HG03342 (cell line): ENCODE data around the gene CEP63.
"Not testable (repeated sequence)": the region's sequence is repeated elsewhere in the genome, so short reads cannot be mapped to it uniquely, and the experiment has no call there.

Experiments used
- ATAC-seq: cut with Tn5 transposase; IDR thresholded peaks from one replicate; pipeline ENCODE4 v1.9.1; 2021; ENCODE audit warnings: mild to moderate bottlenecking, moderate library complexity; ENCODE audit not compliant: unreplicated experiment

The CEP63 gene

GRCh38 chr3:134567605-134568004, 81.7 kb downstream of the CEP63 start:
- no peak for ATAC-seq

- no peak for ATAC-seq
Measured at GRCh38 chr3:134568790-134569189, 82.9 kb downstream of the CEP63 start.

GRCh38 chr3:134569899-134570298, 84.0 kb downstream of the CEP63 start:
- ATAC-seq, result not testable (repeated sequence)

GRCh38 chr3:134576426-134576825, 90.6 kb downstream of the CEP63 start:
- no peak for ATAC-seq

GRCh38 chr3:134576831-134577230, 91.0 kb downstream of the CEP63 start:
- no peak for ATAC-seq

GRCh38 chr3:134579141-134579665, 93.3 kb downstream of the CEP63 start:
- no peak for ATAC-seq

GRCh38 chr3:134590766-134591165, 104.9 kb downstream of the CEP63 start:
- ATAC-seq, result no peak

- no peak for ATAC-seq
Measured at GRCh38 chr3:134592806-134593205, 106.9 kb downstream of the CEP63 start.

GRCh38 chr3:134594331-134594741, 108.5 kb downstream of the CEP63 start:
- ATAC-seq, result no peak

GRCh38 chr3:134594986-134595385, 109.1 kb downstream of the CEP63 start:
- not testable (repeated sequence) for ATAC-seq

- ATAC-seq, result no peak
Measured at GRCh38 chr3:134597390-134597970, 111.6 kb downstream of the CEP63 start.

GRCh38 chr3:134598763-134599545, 113.1 kb downstream of the CEP63 start:
- no peak for ATAC-seq

- no peak for ATAC-seq
Measured at GRCh38 chr3:134600206-134600605, 114.3 kb downstream of the CEP63 start.

GRCh38 chr3:134600685-134601463, 115.0 kb downstream of the CEP63 start:
- ATAC-seq, result peak; percentile 52

- no peak for ATAC-seq
Measured at GRCh38 chr3:134601539-134602439, 115.9 kb downstream of the CEP63 start.

- ATAC-seq, result no peak
Measured at GRCh38 chr3:134602440-134602814, 116.6 kb downstream of the CEP63 start.

GRCh38 chr3:134603480-134603879, 117.6 kb downstream of the CEP63 start:
- no peak for ATAC-seq

- ATAC-seq, result no peak
Measured at GRCh38 chr3:134603956-134604355, 118.1 kb downstream of the CEP63 start.

- no peak for ATAC-seq
Measured at GRCh38 chr3:134605556-134605955, 119.7 kb downstream of the CEP63 start.
